Non-pigmented ciliary epithelial cell (primary cell): ENCODE data around the gene ADCY9.
"Not testable (repeated sequence)": the region's sequence is repeated elsewhere in the genome, so short reads cannot be mapped to it uniquely, and the experiment has no call there.

Experiments
- DNase-seq: peaks from one replicate; pipeline ENCODE4 v3.0.0-alpha.2; 2010; ENCODE audit warnings: low read depth

ADCY9 gene

GRCh38 chr16:4116325-4117249 is at the start of gene ADCY9:
Gene ADCY9, minus strand, starts transcription at chr16:4116442. Its CDS starts 1,000 bp downstream, at chr16:4115442.
- DNase-seq = no peak

GRCh38 chr16:4160658-4161430 is 44.6 kb upstream of the ADCY9 start:
- DNase-seq = no peak

- DNase-seq = no peak
Measured at GRCh38 chr16:4159726-4160125, 43.5 kb upstream of the ADCY9 start.

GRCh38 chr16:4158143-4159093 is 42.2 kb upstream of the ADCY9 start:
- no peak for DNase-seq

GRCh38 chr16:4157376-4157825 is 41.2 kb upstream of the ADCY9 start:
- DNase-seq = no peak

GRCh38 chr16:4156503-4156902 is 40.3 kb upstream of the ADCY9 start:
- not testable (repeated sequence) for DNase-seq

- DNase-seq = not testable (repeated sequence)
Measured at GRCh38 chr16:4153364-4153763, 37.1 kb upstream of the ADCY9 start.

GRCh38 chr16:4152267-4152666 is 36.0 kb upstream of the ADCY9 start:
- DNase-seq = no peak

- no peak for DNase-seq
Measured at GRCh38 chr16:4147236-4147635, 31.0 kb upstream of the ADCY9 start.

GRCh38 chr16:4142268-4142667 is 26.0 kb upstream of the ADCY9 start:
- DNase-seq = no peak

GRCh38 chr16:4141604-4142003 is 25.4 kb upstream of the ADCY9 start:
- DNase-seq = no peak

- DNase-seq = peak; percentile 28
Measured at GRCh38 chr16:4140652-4141051, 24.4 kb upstream of the ADCY9 start.

- no peak for DNase-seq
Measured at GRCh38 chr16:4139968-4140367, 23.7 kb upstream of the ADCY9 start.

GRCh38 chr16:4138713-4139112 is 22.5 kb upstream of the ADCY9 start:
- no peak for DNase-seq

GRCh38 chr16:4137438-4137837 is 21.2 kb upstream of the ADCY9 start:
- DNase-seq = no peak

- no peak for DNase-seq
Measured at GRCh38 chr16:4136229-4136813, 20.1 kb upstream of the ADCY9 start.

- DNase-seq = no peak
Measured at GRCh38 chr16:4135537-4135936, 19.3 kb upstream of the ADCY9 start.

GRCh38 chr16:4133897-4134372 is 17.7 kb upstream of the ADCY9 start:
- no peak for DNase-seq

- DNase-seq = no peak
Measured at GRCh38 chr16:4131621-4132020, 15.4 kb upstream of the ADCY9 start.

GRCh38 chr16:4124535-4125294 is 8.5 kb upstream of the ADCY9 start:
- DNase-seq = no peak
